ENCODE results near the gene PLEKHH2.

PLEKHH2 gene

GRCh38 chr2:43787895-43788294 lies 150.8 kb downstream of the PLEKHH2 start:
- no peak overlapping the region for H3K27ac ChIP-seq (ENCODE audit: low read length)

DNA sequence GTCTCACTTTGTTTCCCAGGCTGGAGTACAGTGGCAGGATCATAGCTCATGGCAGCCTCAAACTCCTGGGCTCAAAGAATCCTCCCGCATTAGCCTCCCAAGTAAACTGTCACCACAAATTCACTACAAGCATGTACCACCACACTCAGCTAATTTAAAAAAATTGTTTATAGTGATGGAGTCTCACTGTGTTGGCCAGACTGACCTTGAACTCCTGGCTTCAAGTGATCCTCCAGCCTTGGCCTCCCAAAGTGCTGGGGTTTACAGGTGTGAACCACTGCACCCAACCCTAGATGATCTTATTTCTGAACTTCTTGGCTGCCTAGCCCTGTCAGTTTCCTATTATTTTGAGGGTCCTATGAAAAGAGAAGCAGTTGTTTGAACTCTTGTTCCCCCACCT lies 151.6 kb downstream of the PLEKHH2 start:
- WGBS (ENCODE audit: insufficient coverage, insufficient read length): no CpG with 5 or more reads among the region's 1 CpG
- H3K27me3 ChIP-seq (ENCODE audit: control insufficient read depth, insufficient read depth, low read length): no peaks in the 10 kb centered on the region
- H3K27ac ChIP-seq (ENCODE audit: low read length): no peak overlapping the region

More at GRCh38 chr2:43787895-43788294, 150.8 kb downstream of the PLEKHH2 start:
- Histone ChIP-seq H3K36me3 (ENCODE audit: control insufficient read depth, insufficient read depth, low read length) (no peaks in the 10 kb centered on the region), H3K4me1 (ENCODE audit: control insufficient read depth, insufficient read depth, low read length) (no peaks in the 10 kb centered on the region), H3K9me3 (ENCODE audit: control insufficient read depth, insufficient read depth, low read length) (no peaks in the 10 kb centered on the region), H3K27me3 (ENCODE audit: control insufficient read depth, insufficient read depth, low read length) (no peaks in the 10 kb centered on the region), H3K4me3 (ENCODE audit: low read length) (no peak overlapping the region)
- DNase-seq (ENCODE audit: low read depth, low spot score): no peak

GRCh38 chr2:43790147-43790546 lies 153.1 kb downstream of the PLEKHH2 start:
- no peak overlapping the region for H3K27ac ChIP-seq (ENCODE audit: low read length)
- no peaks in the 10 kb centered on the region for H3K27me3 ChIP-seq (ENCODE audit: control insufficient read depth, insufficient read depth, low read length)
- no peaks in the 10 kb centered on the region for H3K4me1 ChIP-seq (ENCODE audit: control insufficient read depth, insufficient read depth, low read length)
- H3K36me3 ChIP-seq (ENCODE audit: control insufficient read depth, insufficient read depth, low read length): no peaks in the 10 kb centered on the region
- H3K9me3 ChIP-seq (ENCODE audit: control insufficient read depth, insufficient read depth, low read length): no peaks in the 10 kb centered on the region
- WGBS (ENCODE audit: insufficient coverage, insufficient read length): no CpG with 5 or more reads among the region's 5 CpGs
- DNase-seq (ENCODE audit: low read depth, low spot score): no peak
- no peak overlapping the region for H3K4me3 ChIP-seq (ENCODE audit: low read length)

More for the DNA sequence above, 151.6 kb downstream of the PLEKHH2 start:
- Histone ChIP-seq H3K36me3 (ENCODE audit: control insufficient read depth, insufficient read depth, low read length) (no peaks in the 10 kb centered on the region), H3K4me1 (ENCODE audit: control insufficient read depth, insufficient read depth, low read length) (no peaks in the 10 kb centered on the region), H3K4me3 (ENCODE audit: low read length) (no peak overlapping the region), H3K9me3 (ENCODE audit: control insufficient read depth, insufficient read depth, low read length) (no peaks in the 10 kb centered on the region)
- DNase-seq (ENCODE audit: low read depth, low spot score): no peak

- no peaks in the 10 kb centered on the region for H3K4me1 ChIP-seq (ENCODE audit: control insufficient read depth, insufficient read depth, low read length)
- H3K27ac ChIP-seq (ENCODE audit: low read length): no peak overlapping the region
- DNase-seq (ENCODE audit: low read depth, low spot score): no peak
- WGBS (ENCODE audit: insufficient coverage, insufficient read length): no CpG with 5 or more reads among the region's 2 CpGs
- no peaks in the 10 kb centered on the region for H3K9me3 ChIP-seq (ENCODE audit: control insufficient read depth, insufficient read depth, low read length)
- no peak overlapping the region for H3K4me3 ChIP-seq (ENCODE audit: low read length)
- no peaks in the 10 kb centered on the region for H3K36me3 ChIP-seq (ENCODE audit: control insufficient read depth, insufficient read depth, low read length)
- H3K27me3 ChIP-seq (ENCODE audit: control insufficient read depth, insufficient read depth, low read length): no peaks in the 10 kb centered on the region
These were observed 154.1 kb downstream of the PLEKHH2 start for GRCh38 chr2:43791035-43791765.

DNA sequence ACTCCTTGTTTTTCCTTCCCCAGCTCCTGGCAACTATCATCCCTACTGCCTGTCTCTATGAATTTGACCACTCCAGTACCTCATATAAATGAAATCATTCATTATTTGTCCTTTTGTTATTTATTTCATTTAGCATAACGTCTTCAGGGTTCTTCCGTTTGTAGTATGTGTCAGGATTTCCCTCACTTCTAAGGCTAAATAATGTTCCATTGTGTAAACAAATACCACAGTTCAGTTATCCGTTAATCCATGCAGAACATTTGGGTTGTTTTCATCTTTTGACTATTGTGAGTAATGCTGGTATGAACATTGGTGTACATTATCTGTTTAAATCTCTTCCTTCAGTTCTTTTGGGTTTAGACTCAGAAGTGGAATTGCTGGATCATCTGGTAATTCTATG lies 155.6 kb downstream of the PLEKHH2 start:
- DNase-seq (ENCODE audit: low read depth, low spot score): no peak
- H3K36me3 ChIP-seq (ENCODE audit: control insufficient read depth, insufficient read depth, low read length): no peaks in the 10 kb centered on the region
- no peaks in the 10 kb centered on the region for H3K27me3 ChIP-seq (ENCODE audit: control insufficient read depth, insufficient read depth, low read length)
- no peak overlapping the region for H3K27ac ChIP-seq (ENCODE audit: low read length)
- no peak overlapping the region for H3K4me3 ChIP-seq (ENCODE audit: low read length)
- no peaks in the 10 kb centered on the region for H3K9me3 ChIP-seq (ENCODE audit: control insufficient read depth, insufficient read depth, low read length)
- WGBS (ENCODE audit: insufficient coverage, insufficient read length): no CpG with 5 or more reads among the region's 3 CpGs
- no peaks in the 10 kb centered on the region for H3K4me1 ChIP-seq (ENCODE audit: control insufficient read depth, insufficient read depth, low read length)

DNA sequence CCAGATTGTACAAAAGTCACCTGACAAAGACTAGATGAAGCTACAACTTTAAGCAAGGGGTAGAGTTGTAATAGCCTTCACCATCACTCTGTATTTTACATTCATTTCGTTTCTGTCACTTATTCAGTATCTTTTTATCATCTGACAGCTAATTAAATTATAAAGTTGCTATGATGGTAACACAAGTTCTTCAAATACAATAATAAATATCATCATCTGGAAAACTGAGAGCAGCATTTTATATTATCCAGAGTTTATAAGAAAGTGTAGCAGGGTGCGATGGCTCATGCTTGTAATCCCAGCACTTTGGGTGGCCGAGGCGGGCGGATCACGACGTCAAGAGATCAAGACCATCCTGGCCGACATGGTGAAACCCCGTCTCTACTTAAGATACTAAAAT lies 157.9 kb downstream of the PLEKHH2 start:
- WGBS (ENCODE audit: insufficient coverage, insufficient read length): no CpG with 5 or more reads among the region's 9 CpGs
- H3K27ac ChIP-seq (ENCODE audit: low read length): no peak overlapping the region
- H3K27me3 ChIP-seq (ENCODE audit: control insufficient read depth, insufficient read depth, low read length): no peaks in the 10 kb centered on the region
- H3K9me3 ChIP-seq (ENCODE audit: control insufficient read depth, insufficient read depth, low read length): no peaks in the 10 kb centered on the region
- H3K4me1 ChIP-seq (ENCODE audit: control insufficient read depth, insufficient read depth, low read length): no peaks in the 10 kb centered on the region
- no peak overlapping the region for H3K4me3 ChIP-seq (ENCODE audit: low read length)
- DNase-seq (ENCODE audit: low read depth, low spot score): no peak
- no peaks in the 10 kb centered on the region for H3K36me3 ChIP-seq (ENCODE audit: control insufficient read depth, insufficient read depth, low read length)

- no peak for DNase-seq (ENCODE audit: low read depth, low spot score)
- no peak overlapping the region for H3K27ac ChIP-seq (ENCODE audit: low read length)
- H3K9me3 ChIP-seq (ENCODE audit: control insufficient read depth, insufficient read depth, low read length): no peaks in the 10 kb centered on the region
- no CpG with 5 or more reads among the region's 1 CpG for WGBS (ENCODE audit: insufficient coverage, insufficient read length)
- no peaks in the 10 kb centered on the region for H3K27me3 ChIP-seq (ENCODE audit: control insufficient read depth, insufficient read depth, low read length)
- H3K36me3 ChIP-seq (ENCODE audit: control insufficient read depth, insufficient read depth, low read length): no peaks in the 10 kb centered on the region
- no peak overlapping the region for H3K4me3 ChIP-seq (ENCODE audit: low read length)
- H3K4me1 ChIP-seq (ENCODE audit: control insufficient read depth, insufficient read depth, low read length): no peaks in the 10 kb centered on the region
These were observed 159.1 kb downstream of the PLEKHH2 start for GRCh38 chr2:43796206-43796605.

GRCh38 chr2:43798300-43798699 lies 161.2 kb downstream of the PLEKHH2 start:
- Histone ChIP-seq H3K4me3 (ENCODE audit: low read length) (no peak overlapping the region), H3K9me3 (ENCODE audit: control insufficient read depth, insufficient read depth, low read length) (no peaks in the 10 kb centered on the region), H3K4me1 (ENCODE audit: control insufficient read depth, insufficient read depth, low read length) (no peaks in the 10 kb centered on the region), H3K36me3 (ENCODE audit: control insufficient read depth, insufficient read depth, low read length) (no peaks in the 10 kb centered on the region), H3K27ac (ENCODE audit: low read length) (no peak overlapping the region), H3K27me3 (ENCODE audit: control insufficient read depth, insufficient read depth, low read length) (no peaks in the 10 kb centered on the region)
- whole genome bisulfite sequencing (ENCODE audit: insufficient coverage, insufficient read length): no CpG with 5 or more reads among the region's 4 CpGs
- DNase-seq (ENCODE audit: low read depth, low spot score): no peak

- Histone ChIP-seq H3K4me3 (ENCODE audit: low read length) (no peak overlapping the region), H3K36me3 (ENCODE audit: control insufficient read depth, insufficient read depth, low read length) (no peaks in the 10 kb centered on the region), H3K4me1 (ENCODE audit: control insufficient read depth, insufficient read depth, low read length) (no peaks in the 10 kb centered on the region), H3K27ac (ENCODE audit: low read length) (no peak overlapping the region), H3K27me3 (ENCODE audit: control insufficient read depth, insufficient read depth, low read length) (no peaks in the 10 kb centered on the region), H3K9me3 (ENCODE audit: control insufficient read depth, insufficient read depth, low read length) (no peaks in the 10 kb centered on the region)
- no peak for DNase-seq (ENCODE audit: low read depth, low spot score)
These were observed 163.8 kb downstream of the PLEKHH2 start for GRCh38 chr2:43800894-43801293.

DNA sequence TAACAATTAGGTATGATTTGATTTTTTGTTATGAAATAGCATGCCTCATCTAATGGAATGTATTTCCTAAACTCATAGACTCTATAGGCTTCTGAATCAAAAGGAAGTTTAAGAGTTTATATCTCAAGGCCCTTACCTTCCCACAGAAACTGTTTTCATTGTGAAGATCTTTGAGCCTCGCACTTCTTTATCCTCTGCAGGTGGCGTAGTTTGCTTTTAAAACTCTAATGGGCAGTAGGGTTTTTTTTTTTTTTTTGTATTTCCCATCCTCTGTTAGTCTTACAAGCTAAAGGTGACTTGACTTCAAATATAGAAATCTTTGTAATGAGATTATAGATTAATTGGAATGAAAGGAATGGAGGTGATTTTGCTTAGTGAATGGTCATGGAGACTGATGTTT lies 165.1 kb downstream of the PLEKHH2 start:
- H3K27me3 ChIP-seq (ENCODE audit: control insufficient read depth, insufficient read depth, low read length): no peaks in the 10 kb centered on the region
- no peak overlapping the region for H3K4me3 ChIP-seq (ENCODE audit: low read length)
- no peak for DNase-seq (ENCODE audit: low read depth, low spot score)
- no CpG with 5 or more reads among the region's 2 CpGs for WGBS (ENCODE audit: insufficient coverage, insufficient read length)
- H3K36me3 ChIP-seq (ENCODE audit: control insufficient read depth, insufficient read depth, low read length): no peaks in the 10 kb centered on the region
- no peaks in the 10 kb centered on the region for H3K9me3 ChIP-seq (ENCODE audit: control insufficient read depth, insufficient read depth, low read length)
- H3K27ac ChIP-seq (ENCODE audit: low read length): no peak overlapping the region
- H3K4me1 ChIP-seq (ENCODE audit: control insufficient read depth, insufficient read depth, low read length): no peaks in the 10 kb centered on the region

GRCh38 chr2:43803113-43803512 lies 166.1 kb downstream of the PLEKHH2 start:
- Histone ChIP-seq H3K27ac (ENCODE audit: low read length) (no peak overlapping the region), H3K9me3 (ENCODE audit: control insufficient read depth, insufficient read depth, low read length) (no peaks in the 10 kb centered on the region), H3K4me3 (ENCODE audit: low read length) (no peak overlapping the region), H3K4me1 (ENCODE audit: control insufficient read depth, insufficient read depth, low read length) (no peaks in the 10 kb centered on the region), H3K36me3 (ENCODE audit: control insufficient read depth, insufficient read depth, low read length) (no peaks in the 10 kb centered on the region), H3K27me3 (ENCODE audit: control insufficient read depth, insufficient read depth, low read length) (no peaks in the 10 kb centered on the region)
- no peak for DNase-seq (ENCODE audit: low read depth, low spot score)
- no CpG with 5 or more reads among the region's 1 CpG for WGBS (ENCODE audit: insufficient coverage, insufficient read length)

All from iPS DF 6.9 (cell line).